Heart right ventricle (tissue), 16 donors: ENCODE measurements around the gene REM2. TPM values are rescaled to one million over a fixed set of nuclear protein-coding genes. Genes with fewer than 3 reads are reported as not detected.

Experiments used
- ATAC-seq, 8 donors: fragments of 200-7000 bp; cut with Tn5 transposase; one replicate each; pipeline ENCODE4 v1.9.1; 2020; ENCODE audit warnings: mild to moderate bottlenecking in 8 of 8, moderate library complexity in 8 of 8, moderate number of reproducible peaks in 1 of 8
- DNase-seq, 2 donors: peaks; one replicate each; pipeline ENCODE4 v3.0.0-alpha.2; 2020
- H3K27ac ChIP-seq, 10 donors: fragments of 200-600 bp; sonication (generic) in 2 of 10; one replicate each; pipeline versions ENCODE4 v1.5.0 to v1.8.0; 2020 to 2022; ENCODE audit warnings: mild to moderate bottlenecking in 3 of 10
- H3K27me3 ChIP-seq, 7 donors: fragments of 200-600 bp; one replicate each; pipeline ENCODE4 v1.8.0; 2021 to 2022; ENCODE audit warnings: mild to moderate bottlenecking in 2 of 7
- H3K36me3 ChIP-seq, 9 donors: fragments of 200-600 bp; sonication (generic) in 1 of 9; one replicate each; pipeline versions ENCODE4 v1.5.0 to v1.8.0; 2020 to 2022; ENCODE audit warnings: mild to moderate bottlenecking in 2 of 9
- H3K4me1 ChIP-seq, 9 donors: fragments of 200-600 bp; sonication (generic) in 1 of 9; one replicate each; pipeline versions ENCODE4 v1.5.0 to v1.8.0; 2020 to 2022; ENCODE audit warnings: mild to moderate bottlenecking in 4 of 9
- H3K4me3 ChIP-seq, 10 donors: fragments of 200-600 bp; sonication (generic) in 2 of 10; one replicate each; pipeline versions ENCODE4 v1.5.0 to v1.8.0; 2020 to 2022; ENCODE audit warnings: mild to moderate bottlenecking in 7 of 10, moderate library complexity in 2 of 10
- H3K9me3 ChIP-seq, 11 donors: fragments of 200-600 bp in 10 of 11; sonication (generic) in 2 of 11; one replicate each; pipeline versions ENCODE4 v1.5.0 to v1.8.0; 2013 to 2022; ENCODE audit warnings: mild to moderate bottlenecking in 2 of 11, control low read depth in 1 of 11, moderate library complexity in 1 of 11
- WGBS, 2 donors: extraction: QIAGEN DNeasy Blood & Tissue Kit; methylation state at CpG; one replicate each; pipeline ENCODE4 v1.1.7; 2013; ENCODE audit warnings: inconsistent platforms in 1 of 2; 5-methylcytosine and 5-hydroxymethylcytosine counted together
- intact Hi-C, 10 donors: fragments of 100-400 bp; cut with DNase I; formaldehyde crosslinking; loops; one replicate each; pipeline versions ENCODE4 v1.11.1 to v1.14.2; 2022
- polyA plus RNA-seq, 2 donors: library from polyadenylated mRNA; stranded (reverse); fragments of 200-250 nt; gene quantifications; one replicate each; pipeline ENCODE4 v1.2.3, GENCODE V29; 2013
- total RNA-seq, 10 donors: library from RNA; stranded (reverse); fragmentation: NEBNext Ultra II Directional in 3 of 10; extraction: Animal tissue kit (Norgen Biotek cat#: 25700) in 3 of 10; gene quantifications; one replicate each; pipeline versions ENCODE4 v1.2.1 to v1.2.4, GENCODE V29; 2021 to 2023
- TF ChIP-seq, protein P1 (sequence below), 9 donors: fragments of 200-600 bp; sonication (generic) in 2 of 9; IDR thresholded peaks; one replicate each; pipeline versions ENCODE4 v1.5.0 to v1.8.0; 2021 to 2022; ENCODE audit warnings: antibody characterized with exemption in 9 of 9, mild to moderate bottlenecking in 5 of 9, moderate library complexity in 1 of 9
- donor health status: Arrhythmogenic right ventricular cardiomyopathy.
- donor health status: ischemic (EF 13 %, LVEDD 7.1; RV severe dilation, severe dysfunction).
- donor health status: healthy with polysubstance abuse.
- donor health status: DM: no; HTN: yes; CAD: no.
- donor health status: DM: no; HTN: no; CAD: no.
- donor health status: ischemic (EF 25% LVEDD 6.9; RV normal size, moderate dysfunction).
- donor health status: ischemic (EF 25% LVEDD 5.7; RV mildly dilated, moderate dysfunction).
- donor health status: healthy.
- donor health status: DM: yes; HTN: yes; CAD: no.
- donor health status: Ischemic cardiomyopathy.
- donor health status: ischemic (EF 35%, LVEDD 5.7; RV mildly dilated, moderate dysfunction).
- donor health status: nonischemic (EF 11% LVEDD 7.7; RV severe dilation, severe dysfunction).
- donor health status: DM: yes; HTN: yes; CAD: no.
- donor health status: PGD.
- donor health status: ischemic (EF 29% LVEDD 5.4; RV normal size, mild dysfunction).
- donor health status: nonischemic (EF 23%, LVEDD 6.1; RV moderate dilation, normal function).

The REM2 gene
- total and polyA plus RNA-seq, 12 donors: 0.07 to 0.25 (median 0.18) TPM; not detected in 6

DNA sequence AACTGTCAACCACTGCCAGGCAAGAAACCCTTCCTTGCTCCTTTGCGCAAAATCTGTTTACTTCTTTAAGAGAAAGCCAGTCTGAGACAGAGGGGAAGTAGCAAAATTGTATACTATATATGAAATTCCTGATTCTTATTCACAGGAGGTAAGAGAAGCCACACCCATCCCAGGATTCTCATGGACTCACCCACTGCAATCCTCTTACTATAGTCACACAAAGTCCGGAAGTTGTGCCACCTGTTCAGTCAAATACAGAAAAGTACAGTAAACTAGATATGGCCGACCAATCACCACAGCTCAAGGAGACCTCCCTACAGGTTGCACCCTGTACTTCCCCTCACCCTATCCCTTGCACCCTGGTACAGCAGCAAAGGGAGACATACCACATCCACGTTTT, 43.3 kb downstream of the REM2 start:
- Histone ChIP-seq H3K4me3 (no peak overlapping the region), H3K4me1 (peaks cover 4 to 32% (median 14%) of the 10 kb centered on the region in 9 donors), H3K27me3 (no peaks in the 10 kb centered on the region), H3K9me3 (no peaks in the 10 kb centered on the region), H3K27ac (no peak overlapping the region), H3K36me3 (peaks cover 0 to 64% (median 33%) of the 10 kb centered on the region in 9 donors)
- 82 to 92% methylated on average over 4 of the region's 4 CpGs for WGBS, 2 donors
- no peak for DNase-seq
- intact Hi-C loops: no loop called here
- ATAC-seq: no peak
- TF ChIP-seq, protein P1, sequence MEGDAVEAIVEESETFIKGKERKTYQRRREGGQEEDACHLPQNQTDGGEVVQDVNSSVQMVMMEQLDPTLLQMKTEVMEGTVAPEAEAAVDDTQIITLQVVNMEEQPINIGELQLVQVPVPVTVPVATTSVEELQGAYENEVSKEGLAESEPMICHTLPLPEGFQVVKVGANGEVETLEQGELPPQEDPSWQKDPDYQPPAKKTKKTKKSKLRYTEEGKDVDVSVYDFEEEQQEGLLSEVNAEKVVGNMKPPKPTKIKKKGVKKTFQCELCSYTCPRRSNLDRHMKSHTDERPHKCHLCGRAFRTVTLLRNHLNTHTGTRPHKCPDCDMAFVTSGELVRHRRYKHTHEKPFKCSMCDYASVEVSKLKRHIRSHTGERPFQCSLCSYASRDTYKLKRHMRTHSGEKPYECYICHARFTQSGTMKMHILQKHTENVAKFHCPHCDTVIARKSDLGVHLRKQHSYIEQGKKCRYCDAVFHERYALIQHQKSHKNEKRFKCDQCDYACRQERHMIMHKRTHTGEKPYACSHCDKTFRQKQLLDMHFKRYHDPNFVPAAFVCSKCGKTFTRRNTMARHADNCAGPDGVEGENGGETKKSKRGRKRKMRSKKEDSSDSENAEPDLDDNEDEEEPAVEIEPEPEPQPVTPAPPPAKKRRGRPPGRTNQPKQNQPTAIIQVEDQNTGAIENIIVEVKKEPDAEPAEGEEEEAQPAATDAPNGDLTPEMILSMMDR (IDR thresholded peaks at IDR 0.05): no peak

DNA sequence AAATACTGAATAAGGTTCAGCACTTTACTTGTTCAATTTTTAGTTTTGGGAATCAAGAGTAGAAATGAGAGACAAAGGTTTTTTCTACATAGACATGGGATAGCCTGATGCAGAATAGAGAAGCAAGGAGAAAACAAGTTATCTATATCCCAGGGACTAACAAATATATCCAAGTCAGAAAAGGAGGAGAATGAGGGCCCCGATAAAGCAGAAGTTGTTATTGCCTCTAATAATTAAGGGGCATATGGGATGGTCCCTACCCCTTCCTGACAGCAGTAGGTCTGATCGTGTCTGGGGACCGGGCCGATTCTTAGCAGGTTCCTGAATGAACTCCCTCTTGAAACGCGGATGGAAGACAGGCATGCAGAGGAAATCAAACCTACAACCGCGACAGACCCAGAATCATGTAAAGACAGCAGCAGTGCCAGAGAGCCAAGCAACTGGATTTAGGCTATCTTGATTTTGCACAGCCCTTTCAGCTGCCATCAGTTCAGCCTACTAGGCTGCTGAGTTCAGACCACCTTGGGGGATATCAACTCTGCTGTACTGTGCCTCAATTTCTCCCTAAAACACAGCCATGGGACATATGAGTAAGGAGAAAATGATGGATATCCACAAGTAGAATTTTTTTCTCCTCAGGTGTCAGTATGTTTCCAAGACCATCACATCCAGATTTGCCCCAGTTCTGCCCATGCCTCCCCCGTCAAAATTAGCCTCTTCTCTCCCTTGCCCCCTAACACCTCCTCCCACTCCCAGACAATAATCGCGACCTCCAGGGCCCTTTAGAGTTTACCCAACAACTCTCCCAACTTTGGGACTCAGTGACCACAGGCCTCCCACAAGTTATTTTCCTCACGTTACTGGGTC, 45.4 kb downstream of the REM2 start:
- intact Hi-C loops: loop anchor here in 2 of 10 donors (1.0 kb wide), 1 partner anchor 9 kb away; the partner anchor contains the start of gene RBM23 (in 2 of the 2)
- Histone ChIP-seq H3K36me3 (peaks cover 0 to 45% (median 21%) of the 10 kb centered on the region in 9 donors), H3K9me3 (no peaks in the 10 kb centered on the region), H3K27ac (peak overlapping the region; percentile 49 to 92 (median 80)), H3K4me1 (peaks cover 4 to 25% (median 14%) of the 10 kb centered on the region in 9 donors), H3K27me3 (no peaks in the 10 kb centered on the region), H3K4me3 (peak overlapping the region; percentile 69 to 98 (median 77))
- DNase-seq: no peak
- TF ChIP-seq, protein P1 (IDR thresholded peaks at IDR 0.05): no peak
- no peak for ATAC-seq
- WGBS, 2 donors: 15 to 16% methylated on average over 12 of the region's 12 CpGs

DNA sequence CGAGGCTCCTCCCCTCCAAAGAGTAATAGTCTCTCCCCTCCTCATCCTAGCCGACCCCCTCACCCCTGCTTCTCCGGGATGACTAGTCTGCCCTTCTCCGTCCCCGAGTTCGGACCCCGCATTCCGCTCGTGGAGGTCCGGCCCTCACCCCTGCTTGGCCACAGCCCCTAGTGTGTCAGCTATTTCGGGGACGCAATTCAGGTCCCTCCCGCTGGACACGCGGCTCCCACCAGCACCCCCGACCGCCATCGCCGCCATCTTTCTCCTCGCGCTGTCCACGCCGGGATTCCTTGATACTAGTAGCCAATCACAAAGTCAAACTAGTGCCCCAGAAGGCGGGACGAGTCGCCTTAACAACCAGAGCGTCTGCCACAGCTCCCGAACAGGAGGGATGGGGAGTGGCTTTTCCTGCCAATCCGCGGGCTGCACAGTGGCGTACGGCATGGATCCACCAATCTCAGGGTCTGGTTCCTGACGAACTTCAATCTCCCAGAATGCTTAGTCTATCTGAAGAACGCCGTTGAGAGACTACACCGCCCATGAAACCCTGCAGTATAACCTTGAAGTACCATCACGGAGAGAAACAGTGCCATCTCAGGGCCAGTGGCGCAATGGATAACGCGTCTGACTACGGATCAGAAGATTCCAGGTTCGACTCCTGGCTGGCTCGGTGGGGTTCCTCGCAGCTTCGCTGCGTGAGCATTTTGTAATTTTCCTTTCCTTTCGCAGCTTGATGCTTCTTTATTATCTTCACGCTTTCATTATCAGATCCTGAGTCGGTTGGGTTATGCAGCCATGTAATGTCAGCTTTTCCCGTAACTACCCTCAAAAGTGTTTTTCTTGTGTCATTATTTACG, 46.3 kb downstream of the REM2 start, which contains the start of gene PRMT5:
TSS of gene PRMT5 (minus strand) at position 273 of the 857 bp plus-strand sequence. CDS start at position 258, 15 bp downstream.
- no peaks in the 10 kb centered on the region for H3K9me3 ChIP-seq
- ATAC-seq (peak; percentile 97 to 99 (median 98)), DNase-seq (peak; percentile 97 to 100)
- H3K36me3 ChIP-seq: peaks cover 0 to 41% (median 12%) of the 10 kb centered on the region in 9 donors
- H3K27ac ChIP-seq: peak within 1 kb of the TSS; percentile 49 to 92 (median 81)
- H3K4me1 ChIP-seq: peaks cover 4 to 25% (median 14%) of the 10 kb centered on the region in 9 donors
- intact Hi-C loops: loop anchor here in 2 of 10 donors (1.0 kb wide), 1 partner anchor 10 kb away; the partner anchor contains the start of gene RBM23 (in 2 of the 2)
- H3K27me3 ChIP-seq: no peaks in the 10 kb centered on the region
- 0 to 1% methylated on average over 51 of the region's 51 CpGs for WGBS, 2 donors
- TF ChIP-seq, protein P1 (IDR thresholded peaks at IDR 0.05): no peak
- peak within 1 kb of the TSS; percentile 69 to 98 (median 77) for H3K4me3 ChIP-seq
